MM.1S (cell line): ENCODE data around the gene ROR2.

Experiments
- DNase-seq: peaks from one replicate; pipeline ENCODE4 v3.0.0-alpha.2; 2015
- H2AFZ ChIP-seq: fragments of 300-600 bp; sonication (generic); 2 replicates; pipeline ENCODE4 v1.6.0; 2016; ENCODE audit warnings: antibody characterized with exemption, low read length
- H3F3A ChIP-seq: fragments of 300-600 bp; sonication (generic); 2 replicates; pipeline ENCODE4 v1.6.1; 2016; ENCODE audit warnings: mild to moderate bottlenecking, antibody characterized with exemption, low read length, moderate library complexity, mixed read lengths; ENCODE audit not compliant: insufficient read depth
- H3K27ac ChIP-seq: fragments of 300-600 bp; sonication (generic); 2 replicates; pipeline ENCODE4 v1.5.1; 2016; ENCODE audit warnings: mild to moderate bottlenecking, low read length
- H3K27me3 ChIP-seq: fragments of 300-600 bp; sonication (generic); replicated peaks from 2 replicates; pipeline ENCODE4 v1.6.0; 2016; ENCODE audit warnings: low read length; ENCODE audit not compliant: insufficient read depth
- H3K36me3 ChIP-seq: fragments of 300-600 bp; sonication (generic); replicated peaks from 2 replicates; pipeline ENCODE4 v1.6.1; 2016; ENCODE audit warnings: mild to moderate bottlenecking, low read length, mixed read lengths; ENCODE audit not compliant: insufficient read depth
- H3K4me1 ChIP-seq: fragments of 300-600 bp; sonication (generic); 2 replicates; pipeline ENCODE4 v1.6.1; 2016; ENCODE audit warnings: low read length, mixed read lengths
- H3K4me2 ChIP-seq: fragments of 300-600 bp; sonication (generic); 2 replicates; pipeline ENCODE4 v1.6.0; 2016; ENCODE audit warnings: low read depth, low read length
- H3K4me3 ChIP-seq: fragments of 300-600 bp; sonication (generic); 2 replicates; pipeline ENCODE4 v1.5.1; 2016; ENCODE audit warnings: low read length, mixed read lengths
- H3K79me2 ChIP-seq: fragments of 300-600 bp; sonication (generic); 2 replicates; pipeline ENCODE4 v1.6.1; 2016; ENCODE audit warnings: mixed run types, low read length, mixed read lengths
- H3K9ac ChIP-seq: fragments of 300-600 bp; sonication (generic); 2 replicates; pipeline ENCODE4 v1.6.1; 2016; ENCODE audit warnings: low read length, mixed read lengths
- H3K9me2 ChIP-seq: fragments of 300-600 bp; sonication (generic); replicated peaks from 2 replicates; pipeline ENCODE4 v1.6.1; 2016; ENCODE audit warnings: mild to moderate bottlenecking, low read length, mixed read lengths; ENCODE audit not compliant: insufficient read depth
- H3K9me3 ChIP-seq: fragments of 300-600 bp; sonication (generic); replicated peaks from 2 replicates; pipeline ENCODE4 v1.6.1; 2016; ENCODE audit warnings: mild to moderate bottlenecking, low read length, mixed read lengths; ENCODE audit not compliant: insufficient read depth
- H4K20me1 ChIP-seq: fragments of 300-600 bp; sonication (generic); 2 replicates; pipeline ENCODE4 v1.6.1; 2016; ENCODE audit warnings: mild to moderate bottlenecking, low read length, moderate library complexity, mixed read lengths; ENCODE audit not compliant: insufficient read depth
- CTCF ChIP-seq: fragments of 300-600 bp; sonication (generic); IDR thresholded peaks from 2 replicates; pipeline ENCODE4 v1.5.1; 2016; ENCODE audit warnings: antibody characterized with exemption, low read length, mixed read lengths
- EZH2 ChIP-seq: fragments of 300-600 bp; sonication (generic); optimal IDR thresholded peaks from 2 replicates; pipeline ENCODE3; 2017; ENCODE audit warnings: low read depth, mild to moderate bottlenecking, antibody characterized with exemption, low read length, mixed read lengths
- EZH2phosphoT487 ChIP-seq: fragments of 300-600 bp; sonication (generic); IDR thresholded peaks from 2 replicates; pipeline ENCODE4 v1.6.1; 2018; ENCODE audit warnings: antibody characterized with exemption, low read length

ROR2 gene

DNA sequence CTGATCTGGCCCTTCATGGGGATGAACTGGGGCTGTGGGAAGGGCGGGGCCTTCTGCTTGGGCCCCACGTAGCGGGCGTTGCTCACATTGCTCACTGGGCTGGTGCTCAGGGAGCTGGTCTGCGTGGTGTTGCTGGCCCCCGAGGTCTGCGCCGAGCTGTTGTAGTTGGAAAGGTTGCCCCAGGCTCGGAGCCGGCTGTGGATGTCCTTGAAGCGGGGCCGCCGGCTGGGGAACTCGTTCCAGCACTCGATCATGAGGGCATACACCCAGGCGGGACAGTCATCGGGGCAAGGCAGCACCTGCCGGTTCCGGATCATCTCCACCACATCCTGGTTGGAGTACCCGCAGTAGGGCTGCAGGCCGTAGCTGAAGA lies 226.0 kb downstream of the ROR2 start:
- Histone ChIP-seq H3K9me3 (no peaks in the 10 kb centered on the region), H3K27me3 (no peaks in the 10 kb centered on the region), H3K4me2 (no peak overlapping the region), H4K20me1 (no peaks in the 10 kb centered on the region), H3K27ac (no peak overlapping the region), H2AFZ (no peak overlapping the region), H3K9ac (no peak overlapping the region), H3K36me3 (0 out of 2 replicates have a peak, but pooled peaks cover 4% of the 10 kb centered on the region), H3K79me2 (no peaks in the 10 kb centered on the region), H3K4me1 (peaks cover 20% of the 10 kb centered on the region), H3K4me3 (no peak overlapping the region), H3K9me2 (no peaks in the 10 kb centered on the region), H3F3A (0 out of 2 replicates have a peak, but pooled peaks cover 13% of the 10 kb centered on the region)
- DNase-seq = no peak
- no peak for TF ChIP-seq CTCF
- no peak for TF ChIP-seq EZH2
- no peak for TF ChIP-seq EZH2phosphoT487

- Histone ChIP-seq H3K27me3 (no peaks in the 10 kb centered on the region), H3F3A (0 out of 2 replicates have a peak, but pooled peaks cover 13% of the 10 kb centered on the region), H3K4me1 (peaks cover 20% of the 10 kb centered on the region), H3K9me3 (no peaks in the 10 kb centered on the region), H3K4me3 (no peak overlapping the region), H3K27ac (no peak overlapping the region), H3K9ac (no peak overlapping the region), H3K36me3 (0 out of 2 replicates have a peak, but pooled peaks cover 4% of the 10 kb centered on the region), H4K20me1 (no peaks in the 10 kb centered on the region), H3K79me2 (no peaks in the 10 kb centered on the region), H3K4me2 (no peak overlapping the region), H3K9me2 (no peaks in the 10 kb centered on the region), H2AFZ (no peak overlapping the region)
- no peak for TF ChIP-seq EZH2
- no peak for TF ChIP-seq CTCF
- TF ChIP-seq EZH2phosphoT487 = no peak
- no peak for DNase-seq
Measured at GRCh38 chr9:91723420-91724067, 226.5 kb downstream of the ROR2 start.

- H3K4me1 ChIP-seq = peaks cover 13% of the 10 kb centered on the region
- no peaks in the 10 kb centered on the region for H3K79me2 ChIP-seq
- H3K9ac ChIP-seq = no peak overlapping the region
- peak; percentile 34 for DNase-seq
- H3K9me2 ChIP-seq = no peaks in the 10 kb centered on the region
- H3K9me3 ChIP-seq = no peaks in the 10 kb centered on the region
- no peaks in the 10 kb centered on the region for H4K20me1 ChIP-seq
- H3K27me3 ChIP-seq = no peaks in the 10 kb centered on the region
- H3K4me2 ChIP-seq = peak overlapping the region; percentile 7; the same call in 1 of the 2 replicates
- H2AFZ ChIP-seq = no peak overlapping the region
- H3F3A ChIP-seq = 0 out of 2 replicates have a peak, but pooled peaks cover 7% of the 10 kb centered on the region
- no peak overlapping the region for H3K4me3 ChIP-seq
- no peak overlapping the region for H3K27ac ChIP-seq
- 0 out of 2 replicates have a peak, but pooled peaks cover 3% of the 10 kb centered on the region for H3K36me3 ChIP-seq
- TF ChIP-seq EZH2phosphoT487 (no peak), CTCF (peak; percentile 22)
Measured at GRCh38 chr9:91720751-91721705, 229.0 kb downstream of the ROR2 start.
